Stimulated activated effector memory CD8-positive, alpha-beta T cell treated with anti-CD3 and anti-CD28 coated beads, Interleukin-12 subunit alpha, Interleukin-12 subunit beta, amount 100 ng/mL, for 72 hours (primary cell): Measurements from ENCODE around the gene OGFOD3.
A peak's percentile ranks its signal among the peaks of the same experiment; 100 is the strongest.
"Not testable (repeated sequence)": the region's sequence is repeated elsewhere in the genome, so short reads cannot be mapped to it uniquely, and the experiment has no call there.

Experiments used
- ATAC-seq: fragments of 150-1000 bp; cut with Tn5 transposase; 2 replicates; pipeline ENCODE4 v1.10.0; 2021
- DNase-seq, 2 donors: peaks; one replicate each; pipeline ENCODE4 v3.0.0; 2021 to 2022; ENCODE audit warnings: low spot score in 2 of 2
- H3K27ac Mint-ChIP-seq: one replicate; pipeline ENCODE4 v1.8.0; 2022; ENCODE audit warnings: mild to moderate bottlenecking, mixed read lengths
- H3K36me3 Mint-ChIP-seq: one replicate; pipeline ENCODE4 v1.8.0; 2022; ENCODE audit warnings: mild to moderate bottlenecking, mixed read lengths
- H3K4me1 Mint-ChIP-seq: one replicate; pipeline ENCODE4 v1.8.0; 2022; ENCODE audit warnings: mixed read lengths
- H3K4me3 Mint-ChIP-seq: one replicate; pipeline ENCODE4 v1.8.0; 2022; ENCODE audit warnings: mild to moderate bottlenecking, mixed read lengths
- H3K9me3 Mint-ChIP-seq: one replicate; pipeline ENCODE4 v1.8.0; 2022; ENCODE audit warnings: mixed read lengths

The OGFOD3 gene

GRCh38 chr17:82424863-82425159, 6.4 kb upstream of the OGFOD3 start:
- ATAC-seq (no peak), DNase-seq (no peak)
- Mint-ChIP-seq H3K4me3 (no peak overlapping the region), H3K27ac (peak overlapping the region; percentile 15), H3K4me1 (peaks cover 26% of the 10 kb centered on the region), H3K36me3 (peaks cover 46% of the 10 kb centered on the region), H3K9me3 (no peaks in the 10 kb centered on the region)

- H3K4me1 Mint-ChIP-seq, result peaks cover 23% of the 10 kb centered on the region
- H3K27ac Mint-ChIP-seq, result peak overlapping the region; percentile 15
- peak; percentile 63 for ATAC-seq
- H3K4me3 Mint-ChIP-seq, result no peak overlapping the region
- peaks cover 48% of the 10 kb centered on the region for H3K36me3 Mint-ChIP-seq
- peak; percentile 44 to 77 for DNase-seq
- no peaks in the 10 kb centered on the region for H3K9me3 Mint-ChIP-seq
Measured at GRCh38 chr17:82424001-82424862, 5.8 kb upstream of the OGFOD3 start.

- H3K27ac Mint-ChIP-seq, result peak overlapping the region; percentile 50
- peaks cover 23% of the 10 kb centered on the region for H3K4me1 Mint-ChIP-seq
- H3K36me3 Mint-ChIP-seq, result peaks cover 47% of the 10 kb centered on the region
- peak overlapping the region; percentile 67 for H3K4me3 Mint-ChIP-seq
- ATAC-seq (no peak), DNase-seq (no peak)
- H3K9me3 Mint-ChIP-seq, result no peaks in the 10 kb centered on the region
Measured at GRCh38 chr17:82419540-82419939, 1.2 kb upstream of the OGFOD3 start.

- Mint-ChIP-seq H3K9me3 (no peaks in the 10 kb centered on the region), H3K4me1 (peaks cover 24% of the 10 kb centered on the region), H3K27ac (no peak overlapping the region), H3K4me3 (no peak overlapping the region), H3K36me3 (peaks cover 55% of the 10 kb centered on the region)
- DNase-seq (no peak), ATAC-seq (no peak)
Measured at GRCh38 chr17:82416771-82417170, 1.6 kb downstream of the OGFOD3 start.

- DNase-seq, result no peak
- H3K4me1 Mint-ChIP-seq, result peaks cover 24% of the 10 kb centered on the region
- no peak overlapping the region for H3K4me3 Mint-ChIP-seq
- no peak overlapping the region for H3K27ac Mint-ChIP-seq
- peaks cover 50% of the 10 kb centered on the region for H3K36me3 Mint-ChIP-seq
- ATAC-seq, result no peak
- H3K9me3 Mint-ChIP-seq, result no peaks in the 10 kb centered on the region
Measured at GRCh38 chr17:82416264-82416663, 2.1 kb downstream of the OGFOD3 start.

GRCh38 chr17:82415786-82416185, 2.6 kb downstream of the OGFOD3 start:
- Mint-ChIP-seq H3K4me1 (peaks cover 24% of the 10 kb centered on the region), H3K36me3 (peaks cover 45% of the 10 kb centered on the region), H3K9me3 (no peaks in the 10 kb centered on the region), H3K27ac (no peak overlapping the region), H3K4me3 (no peak overlapping the region)
- no peak for ATAC-seq
- DNase-seq, result no peak

- Mint-ChIP-seq H3K4me3 (no peak overlapping the region), H3K27ac (no peak overlapping the region), H3K36me3 (peaks cover 41% of the 10 kb centered on the region), H3K4me1 (peaks cover 24% of the 10 kb centered on the region), H3K9me3 (no peaks in the 10 kb centered on the region)
- no peak for ATAC-seq
- DNase-seq, result no peak
Measured at GRCh38 chr17:82415336-82415735, 3.0 kb downstream of the OGFOD3 start.

- Mint-ChIP-seq H3K27ac (no peak overlapping the region), H3K36me3 (peaks cover 35% of the 10 kb centered on the region), H3K9me3 (no peaks in the 10 kb centered on the region), H3K4me3 (no peak overlapping the region), H3K4me1 (peaks cover 18% of the 10 kb centered on the region)
- ATAC-seq (peak; percentile 46), DNase-seq (peak; percentile 50 to 83)
Measured at GRCh38 chr17:82414548-82415281, 3.7 kb downstream of the OGFOD3 start.

- H3K4me3 Mint-ChIP-seq, result no peak overlapping the region
- ATAC-seq (no peak), DNase-seq (no peak)
- peaks cover 44% of the 10 kb centered on the region for H3K36me3 Mint-ChIP-seq
- H3K4me1 Mint-ChIP-seq, result peaks cover 16% of the 10 kb centered on the region
- H3K9me3 Mint-ChIP-seq, result no peaks in the 10 kb centered on the region
- no peak overlapping the region for H3K27ac Mint-ChIP-seq
Measured at GRCh38 chr17:82412535-82413520, 5.6 kb downstream of the OGFOD3 start.

- not testable (repeated sequence) for ATAC-seq, H3K4me3 Mint-ChIP-seq, H3K27ac Mint-ChIP-seq, H3K9me3 Mint-ChIP-seq, DNase-seq
- Mint-ChIP-seq H3K4me1 (peaks cover 23% of the 10 kb centered on the region), H3K36me3 (peaks cover 45% of the 10 kb centered on the region)
Measured at GRCh38 chr17:82412081-82412480, 6.3 kb downstream of the OGFOD3 start.

- DNase-seq, result no peak
- no peak for ATAC-seq
- Mint-ChIP-seq H3K9me3 (no peaks in the 10 kb centered on the region), H3K4me3 (no peak overlapping the region), H3K27ac (no peak overlapping the region), H3K4me1 (peaks cover 23% of the 10 kb centered on the region), H3K36me3 (peaks cover 46% of the 10 kb centered on the region)
Measured at GRCh38 chr17:82411396-82412053, 6.9 kb downstream of the OGFOD3 start.

- H3K4me3 Mint-ChIP-seq, result no peak overlapping the region
- no peak for ATAC-seq
- DNase-seq, result no peak
- no peak overlapping the region for H3K27ac Mint-ChIP-seq
- no peaks in the 10 kb centered on the region for H3K9me3 Mint-ChIP-seq
- H3K36me3 Mint-ChIP-seq, result peaks cover 54% of the 10 kb centered on the region
- peaks cover 17% of the 10 kb centered on the region for H3K4me1 Mint-ChIP-seq
Measured at GRCh38 chr17:82410014-82410716, 8.2 kb downstream of the OGFOD3 start.

GRCh38 chr17:82408938-82409318, 9.5 kb downstream of the OGFOD3 start:
- Mint-ChIP-seq H3K9me3 (no peaks in the 10 kb centered on the region), H3K27ac (no peak overlapping the region), H3K4me1 (peaks cover 7% of the 10 kb centered on the region), H3K4me3 (no peak overlapping the region), H3K36me3 (peaks cover 47% of the 10 kb centered on the region)
- ATAC-seq (no peak), DNase-seq (no peak)

- no peak for ATAC-seq
- DNase-seq, result no peak
- Mint-ChIP-seq H3K4me3 (no peak overlapping the region), H3K9me3 (no peaks in the 10 kb centered on the region), H3K36me3 (peaks cover 44% of the 10 kb centered on the region), H3K4me1 (peaks cover 12% of the 10 kb centered on the region), H3K27ac (no peak overlapping the region)
Measured at GRCh38 chr17:82408288-82408937, 10.0 kb downstream of the OGFOD3 start.
